GM13977 (cell line): ENCODE data around the gene SCYL1.

ENCODE experiments used
- DNase-seq: peaks from one replicate; pipeline ENCODE4 v3.0.0; 2012; ENCODE audit warnings: low spot score
- in situ Hi-C: fragments of 300-500 bp; cut with MboI; formaldehyde crosslinking; loops from one replicate; pipeline ENCODE4 v1.12.0; 2022; ENCODE audit warnings: low sequenced_read_pairs, low pct_unique_long_range_greater_than_20kb, mixed read lengths, inconsistent platforms; ENCODE audit not compliant: unreplicated experiment
- TF ChIP-seq, protein P1 (sequence below): IDR thresholded peaks from 2 replicates; pipeline ENCODE4 v1.5.1; 2012; ENCODE audit warnings: mild to moderate bottlenecking, control low read depth; ENCODE audit not compliant: insufficient read depth; ENCODE audit errors: extremely low read depth, missing control alignments

The SCYL1 gene

DNA sequence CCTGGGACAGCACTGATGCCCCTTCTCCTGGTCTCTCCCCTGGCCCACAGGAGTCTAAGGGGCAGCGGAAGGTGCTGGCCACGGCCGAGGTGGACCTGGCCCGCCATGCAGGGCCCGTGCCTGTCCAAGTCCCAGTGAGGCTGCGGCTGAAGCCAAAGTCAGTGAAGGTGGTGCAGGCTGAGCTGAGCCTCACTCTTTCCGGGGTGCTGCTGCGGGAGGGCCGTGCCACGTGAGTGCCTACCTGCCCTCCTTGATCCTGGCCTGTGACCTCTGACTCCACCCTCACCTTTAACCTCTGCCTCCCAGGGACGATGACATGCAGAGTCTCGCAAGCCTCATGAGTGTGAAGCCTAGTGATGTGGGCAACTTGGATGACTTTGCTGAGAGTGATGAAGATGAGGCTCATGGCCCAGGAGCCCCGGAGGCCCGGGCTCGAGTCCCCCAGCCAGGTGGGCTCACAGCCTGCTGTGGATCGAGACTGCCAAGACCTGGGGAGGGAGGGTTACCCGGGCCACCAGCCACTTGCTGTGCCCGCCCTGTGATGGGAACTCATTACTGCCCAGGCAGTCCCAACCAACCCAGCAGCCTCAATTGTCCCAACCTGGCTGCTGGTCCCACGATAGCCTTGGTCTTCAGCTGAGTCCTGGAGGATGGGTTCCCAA lies 55.3 kb downstream of the SCYL1 start:
- TF ChIP-seq, protein P1, sequence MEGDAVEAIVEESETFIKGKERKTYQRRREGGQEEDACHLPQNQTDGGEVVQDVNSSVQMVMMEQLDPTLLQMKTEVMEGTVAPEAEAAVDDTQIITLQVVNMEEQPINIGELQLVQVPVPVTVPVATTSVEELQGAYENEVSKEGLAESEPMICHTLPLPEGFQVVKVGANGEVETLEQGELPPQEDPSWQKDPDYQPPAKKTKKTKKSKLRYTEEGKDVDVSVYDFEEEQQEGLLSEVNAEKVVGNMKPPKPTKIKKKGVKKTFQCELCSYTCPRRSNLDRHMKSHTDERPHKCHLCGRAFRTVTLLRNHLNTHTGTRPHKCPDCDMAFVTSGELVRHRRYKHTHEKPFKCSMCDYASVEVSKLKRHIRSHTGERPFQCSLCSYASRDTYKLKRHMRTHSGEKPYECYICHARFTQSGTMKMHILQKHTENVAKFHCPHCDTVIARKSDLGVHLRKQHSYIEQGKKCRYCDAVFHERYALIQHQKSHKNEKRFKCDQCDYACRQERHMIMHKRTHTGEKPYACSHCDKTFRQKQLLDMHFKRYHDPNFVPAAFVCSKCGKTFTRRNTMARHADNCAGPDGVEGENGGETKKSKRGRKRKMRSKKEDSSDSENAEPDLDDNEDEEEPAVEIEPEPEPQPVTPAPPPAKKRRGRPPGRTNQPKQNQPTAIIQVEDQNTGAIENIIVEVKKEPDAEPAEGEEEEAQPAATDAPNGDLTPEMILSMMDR, result no peak
- no peak for DNase-seq
- in situ Hi-C loops, result no loop called here

DNA sequence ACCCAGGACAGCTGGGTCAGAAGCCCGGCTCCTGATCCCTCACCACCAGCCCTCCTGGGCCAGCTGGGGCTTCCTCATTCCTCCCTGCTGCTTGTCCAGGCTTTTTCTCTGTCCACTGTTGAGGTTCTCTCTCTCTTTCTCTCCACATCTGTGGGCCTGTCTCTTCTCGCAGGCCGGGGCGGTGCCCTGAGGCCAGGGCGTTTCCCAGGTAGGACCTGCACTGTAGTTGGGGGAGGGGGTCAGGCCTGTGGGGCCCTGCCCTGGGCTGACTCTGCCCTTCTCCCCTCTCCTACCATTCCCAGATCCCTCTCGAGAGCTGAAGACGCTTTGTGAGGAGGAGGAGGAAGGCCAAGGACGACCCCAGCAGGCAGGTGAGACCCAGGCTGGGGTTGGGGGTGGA lies 55.9 kb downstream of the SCYL1 start:
- DNase-seq, result no peak
- in situ Hi-C loops, result no loop called here
- TF ChIP-seq, protein P1, result no peak

DNA sequence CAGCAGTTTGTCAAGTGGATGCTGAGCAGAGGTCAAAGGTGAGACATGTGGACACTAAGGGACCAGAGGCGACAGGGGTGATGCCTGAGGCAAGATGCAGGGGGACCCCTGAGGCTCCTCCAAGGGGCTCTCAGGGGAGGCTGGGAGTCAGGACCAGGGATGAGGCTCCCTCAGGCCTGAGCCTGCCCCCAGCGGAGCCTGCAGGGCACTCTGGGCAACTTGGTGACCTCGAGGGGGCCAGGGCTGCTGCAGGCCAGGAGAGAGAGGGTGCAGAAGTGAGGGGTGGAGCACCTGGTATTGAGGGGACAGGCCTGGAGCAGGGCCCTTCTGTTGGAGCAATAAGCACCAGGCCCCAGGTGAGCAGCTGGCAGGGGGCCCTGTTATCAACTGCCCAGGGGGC lies 57.0 kb downstream of the SCYL1 start:
- DNase-seq, result no peak
- TF ChIP-seq, protein P1, result no peak
- in situ Hi-C loops, result no loop called here

DNA sequence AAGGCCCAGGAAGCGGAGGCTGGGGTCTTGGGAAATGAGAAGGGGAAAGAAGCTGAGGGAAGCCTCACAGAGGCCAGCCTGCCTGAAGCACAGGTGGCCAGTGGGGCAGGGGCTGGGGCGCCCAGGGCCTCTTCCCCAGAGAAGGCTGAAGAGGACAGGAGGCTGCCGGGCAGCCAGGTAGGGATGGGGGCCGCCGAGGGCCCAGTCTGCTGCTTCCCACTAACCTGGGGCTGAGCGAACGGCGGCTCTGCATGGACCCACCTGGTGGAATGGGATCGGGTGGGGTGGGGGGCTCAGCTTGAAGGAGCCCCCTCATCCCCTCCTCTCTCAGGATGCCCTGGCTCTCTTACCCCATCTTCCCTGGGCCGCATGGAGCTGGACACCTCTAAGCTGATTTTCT lies 58.7 kb downstream of the SCYL1 start:
- in situ Hi-C loops, result no loop called here
- no peak for DNase-seq
- TF ChIP-seq, protein P1, result no peak

DNA sequence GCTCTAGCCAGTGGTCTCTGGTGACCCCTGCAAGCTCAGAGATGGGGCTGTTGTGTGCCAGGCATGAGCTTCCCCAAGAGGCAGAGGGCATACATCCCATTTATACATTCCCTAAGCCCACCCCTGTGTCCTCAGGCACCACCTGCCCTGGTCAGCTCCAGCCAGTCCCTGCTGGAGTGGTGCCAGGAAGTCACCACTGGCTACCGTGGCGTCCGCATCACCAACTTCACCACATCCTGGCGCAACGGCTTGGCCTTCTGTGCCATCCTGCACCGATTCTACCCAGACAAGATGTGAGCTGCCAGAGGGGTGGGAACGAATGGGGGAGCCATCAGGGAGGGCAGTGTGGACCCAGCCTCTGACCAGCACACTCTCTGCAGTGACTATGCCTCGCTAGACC lies 59.2 kb downstream of the SCYL1 start:
- TF ChIP-seq, protein P1, result no peak
- in situ Hi-C loops, result no loop called here
- no peak for DNase-seq

DNA sequence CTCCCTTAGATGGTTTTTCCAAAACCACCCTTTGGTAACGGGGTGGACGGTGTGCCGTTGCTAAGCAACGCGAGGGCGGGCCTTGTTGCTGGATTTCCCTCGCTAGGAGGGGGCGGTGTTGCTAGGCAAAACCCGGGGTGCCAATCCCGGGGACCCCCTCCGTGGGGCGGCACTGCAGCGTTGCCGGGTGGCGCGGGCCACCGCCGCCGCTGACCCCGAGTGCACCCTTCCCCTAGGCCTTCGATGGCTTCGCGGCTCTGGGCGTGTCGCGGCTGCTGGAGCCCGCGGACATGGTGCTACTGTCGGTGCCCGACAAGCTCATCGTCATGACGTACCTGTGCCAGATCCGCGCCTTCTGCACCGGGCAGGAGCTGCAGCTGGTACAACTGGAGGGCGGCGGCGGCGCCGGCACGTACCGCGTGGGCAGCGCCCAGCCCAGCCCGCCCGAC lies 59.9 kb downstream of the SCYL1 start:
- TF ChIP-seq, protein P1, result no peak
- no peak for DNase-seq
- in situ Hi-C loops, result no loop called here
